Mesenchymal stem cell (in vitro differentiated cells and primary cell): Measurements from ENCODE around the gene TOX3.

ENCODE experiments used
- DNase-seq: peaks from one replicate; pipeline ENCODE4 v3.0.0-alpha.2; 2013
- H2AFZ ChIP-seq: one replicate; pipeline ENCODE4 v1.6.1; 2013; ENCODE audit warnings: low read depth, mild to moderate bottlenecking, control low read depth, inconsistent platforms, low read length, moderate library complexity
- H2AK5ac ChIP-seq: 2 replicates; pipeline ENCODE4 v1.6.1; 2013; ENCODE audit warnings: low read length, moderate library complexity, mild to moderate bottlenecking, inconsistent platforms; ENCODE audit not compliant: severe bottlenecking
- H2BK120ac ChIP-seq: one replicate; pipeline ENCODE4 v1.6.1; 2013; ENCODE audit warnings: low read depth, mild to moderate bottlenecking, inconsistent platforms, low read length, moderate library complexity
- H2BK12ac ChIP-seq, 2 experiments: one replicate each; pipeline ENCODE4 v1.6.1; 2013; ENCODE audit warnings: inconsistent platforms in 2 of 2, low read length in 2 of 2, mild to moderate bottlenecking in 2 of 2, moderate library complexity in 2 of 2, control low read depth in 1 of 2
- H2BK15ac ChIP-seq: one replicate; pipeline ENCODE4 v1.6.1; 2013; ENCODE audit warnings: mild to moderate bottlenecking, low read depth, inconsistent platforms; ENCODE audit not compliant: poor library complexity, severe bottlenecking
- H2BK5ac ChIP-seq: 2 replicates; pipeline ENCODE4 v1.6.1; 2013; ENCODE audit warnings: low read depth, mild to moderate bottlenecking, low read length, control low read depth, inconsistent platforms; ENCODE audit not compliant: poor library complexity, severe bottlenecking
- H3K14ac ChIP-seq, 2 experiments: one replicate each; pipeline ENCODE4 v1.6.1; 2013; ENCODE audit warnings: inconsistent platforms in 2 of 2, low read length in 2 of 2, control low read depth in 1 of 2, mild to moderate bottlenecking in 1 of 2, moderate library complexity in 1 of 2
- H3K18ac ChIP-seq, 2 experiments: one replicate each; pipeline ENCODE4 v1.6.1; 2013; ENCODE audit warnings: inconsistent platforms in 2 of 2, low read length in 2 of 2, control low read depth in 1 of 2, low read depth in 1 of 2, mild to moderate bottlenecking in 1 of 2
- H3K23ac ChIP-seq, 2 experiments: one replicate each; pipeline ENCODE4 v1.6.1; 2013; ENCODE audit warnings: inconsistent platforms in 2 of 2, low read length in 2 of 2, mild to moderate bottlenecking in 2 of 2, moderate library complexity in 2 of 2, control low read depth in 1 of 2
- H3K27ac ChIP-seq: 2 replicates; pipeline ENCODE4 v1.5.1; 2013; ENCODE audit warnings: mild to moderate bottlenecking, moderate library complexity, low read length, control low read depth, inconsistent platforms; ENCODE audit not compliant: poor library complexity, severe bottlenecking
- H3K27me3 ChIP-seq, 2 experiments: 2 replicates each; pipeline versions ENCODE4 v1.6.1 to v1.7.0; 2013; ENCODE audit warnings: low read length in 2 of 2, mild to moderate bottlenecking in 2 of 2, moderate library complexity in 2 of 2, control low read depth in 1 of 2, inconsistent platforms in 1 of 2; ENCODE audit not compliant: control insufficient read depth in 1 of 2, insufficient read depth in 1 of 2
- H3K36me3 ChIP-seq, 2 experiments: 2 replicates each; pipeline versions ENCODE4 v1.6.1 to v1.7.0; 2013; ENCODE audit warnings: low read length in 2 of 2, control low read depth in 1 of 2, inconsistent platforms in 1 of 2, low read depth in 1 of 2, mild to moderate bottlenecking in 1 of 2; ENCODE audit not compliant: insufficient read depth in 2 of 2, control insufficient read depth in 1 of 2
- H3K4ac ChIP-seq, 2 experiments: one replicate each; pipeline ENCODE4 v1.6.1; 2013; ENCODE audit warnings: inconsistent platforms in 2 of 2, low read length in 2 of 2, mild to moderate bottlenecking in 2 of 2, moderate library complexity in 2 of 2, control low read depth in 1 of 2, low read depth in 1 of 2
- H3K4me1 ChIP-seq: 2 replicates; pipeline ENCODE4 v1.6.1; 2013; ENCODE audit warnings: low read depth, low read length, control low read depth; ENCODE audit not compliant: control insufficient read depth, insufficient read depth
- H3K4me2 ChIP-seq: 2 replicates; pipeline ENCODE4 v1.6.1; 2013; ENCODE audit warnings: low read length, mild to moderate bottlenecking, inconsistent platforms; ENCODE audit not compliant: poor library complexity, severe bottlenecking
- H3K4me3 ChIP-seq, 2 experiments: 2 replicates each; pipeline versions ENCODE4 v1.5.1 to v1.7.0; 2013; ENCODE audit warnings: low read length in 2 of 2, mild to moderate bottlenecking in 2 of 2, control low read depth in 1 of 2, low read depth in 1 of 2; ENCODE audit not compliant: insufficient read depth in 1 of 2
- H3K79me1 ChIP-seq: replicated peaks from 2 replicates; pipeline ENCODE4 v1.6.1; 2013; ENCODE audit warnings: mild to moderate bottlenecking, control low read depth, low read length, inconsistent platforms; ENCODE audit not compliant: poor library complexity, severe bottlenecking
- H3K9ac ChIP-seq: 2 replicates; pipeline ENCODE4 v1.7.0; 2013; ENCODE audit warnings: mild to moderate bottlenecking, low read length, moderate library complexity
- H3K9me3 ChIP-seq: 2 replicates; pipeline ENCODE4 v1.7.0; 2013; ENCODE audit warnings: mild to moderate bottlenecking, low read length; ENCODE audit not compliant: control insufficient read depth
- H4K8ac ChIP-seq: one replicate; pipeline ENCODE4 v1.6.1; 2013; ENCODE audit warnings: inconsistent platforms, mild to moderate bottlenecking, low read length, moderate library complexity
- H4K91ac ChIP-seq: one replicate; pipeline ENCODE4 v1.6.1; 2013; ENCODE audit warnings: mild to moderate bottlenecking, low read length, inconsistent platforms
- WGBS: methylation state at CpG from one replicate; pipeline ENCODE4 v1.1.7; 2013; ENCODE audit warnings: mixed read lengths; 5-methylcytosine and 5-hydroxymethylcytosine counted together

TOX3 gene

GRCh38 chr16:52398491-52398960 lies 148.4 kb downstream of the TOX3 start:
- H3K79me1 ChIP-seq: no peaks in the 10 kb centered on the region
- H3K4me2 ChIP-seq: no peak overlapping the region
- H3K4me1 ChIP-seq: no peaks in the 10 kb centered on the region
- no peak overlapping the region for H2BK120ac ChIP-seq
- no peak overlapping the region for H3K23ac ChIP-seq
- H2BK5ac ChIP-seq: no peak overlapping the region
- no peak overlapping the region for H2BK15ac ChIP-seq
- H2AK5ac ChIP-seq: no peak overlapping the region
- no peaks in the 10 kb centered on the region for H3K36me3 ChIP-seq
- H4K91ac ChIP-seq: no peak overlapping the region
- no peak overlapping the region for H3K18ac ChIP-seq
- no peaks in the 10 kb centered on the region for H3K27me3 ChIP-seq
- no peak for DNase-seq
- no peak overlapping the region for H2AFZ ChIP-seq
- no peak overlapping the region for H4K8ac ChIP-seq
- H2BK12ac ChIP-seq: no peak overlapping the region
- H3K27ac ChIP-seq: no peak overlapping the region
- 15% methylated on average over 3 of the region's 3 CpGs for WGBS
- no peak overlapping the region for H3K14ac ChIP-seq
- H3K4me3 ChIP-seq: no peak overlapping the region
- H3K4ac ChIP-seq: no peak overlapping the region
- peaks cover 3% of the 10 kb centered on the region for H3K9me3 ChIP-seq
- no peak overlapping the region for H3K9ac ChIP-seq

GRCh38 chr16:52398021-52398420 lies 148.9 kb downstream of the TOX3 start:
- no peak overlapping the region for H3K4ac ChIP-seq

GRCh38 chr16:52393448-52393847 lies 153.5 kb downstream of the TOX3 start:
- Histone ChIP-seq H2AFZ (no peak overlapping the region), H3K4ac (no peak overlapping the region), H2BK120ac (no peak overlapping the region), H2AK5ac (no peak overlapping the region), H3K23ac (no peak overlapping the region), H3K9me3 (no peaks in the 10 kb centered on the region), H4K8ac (no peak overlapping the region), H4K91ac (no peak overlapping the region), H3K36me3 (no peaks in the 10 kb centered on the region), H3K14ac (no peak overlapping the region), H2BK5ac (no peak overlapping the region), H3K4me1 (no peaks in the 10 kb centered on the region), H2BK12ac (no peak overlapping the region), H3K9ac (no peak overlapping the region), H3K27me3 (no peaks in the 10 kb centered on the region), H3K4me3 (no peak overlapping the region), H3K79me1 (no peaks in the 10 kb centered on the region), H2BK15ac (no peak overlapping the region), H3K27ac (no peak overlapping the region), H3K18ac (no peak overlapping the region), H3K4me2 (no peak overlapping the region)
- DNase-seq: no peak
- 75% methylated on average over 1 of the region's 3 CpGs for WGBS

More at GRCh38 chr16:52398021-52398420, 148.9 kb downstream of the TOX3 start:
- H3K14ac ChIP-seq: no peak overlapping the region
- 46% methylated on average over 1 of the region's 1 CpG for WGBS
- no peak for DNase-seq
- peaks cover 3% of the 10 kb centered on the region for H3K9me3 ChIP-seq
- no peak overlapping the region for H2BK5ac ChIP-seq
- H4K91ac ChIP-seq: no peak overlapping the region
- no peak overlapping the region for H3K23ac ChIP-seq
- H2AK5ac ChIP-seq: no peak overlapping the region
- no peaks in the 10 kb centered on the region for H3K27me3 ChIP-seq
- H3K36me3 ChIP-seq: no peaks in the 10 kb centered on the region
- H3K4me1 ChIP-seq: no peaks in the 10 kb centered on the region
- no peak overlapping the region for H3K4me3 ChIP-seq
- no peaks in the 10 kb centered on the region for H3K79me1 ChIP-seq
- H3K4me2 ChIP-seq: no peak overlapping the region
- H2BK12ac ChIP-seq: no peak overlapping the region
- no peak overlapping the region for H4K8ac ChIP-seq
- H3K27ac ChIP-seq: no peak overlapping the region
- H2BK15ac ChIP-seq: no peak overlapping the region
- no peak overlapping the region for H3K9ac ChIP-seq
- no peak overlapping the region for H2BK120ac ChIP-seq
- no peak overlapping the region for H2AFZ ChIP-seq
- no peak overlapping the region for H3K18ac ChIP-seq

- Histone ChIP-seq H4K8ac (no peak overlapping the region), H3K27me3 (no peaks in the 10 kb centered on the region), H3K4me2 (no peak overlapping the region), H3K27ac (no peak overlapping the region), H4K91ac (no peak overlapping the region), H2BK5ac (no peak overlapping the region), H3K79me1 (no peaks in the 10 kb centered on the region), H3K18ac (no peak overlapping the region), H3K4me3 (no peak overlapping the region), H2AK5ac (no peak overlapping the region), H3K36me3 (no peaks in the 10 kb centered on the region), H3K4ac (no peak overlapping the region), H2BK12ac (no peak overlapping the region), H3K9ac (no peak overlapping the region), H3K4me1 (no peaks in the 10 kb centered on the region), H3K9me3 (no peaks in the 10 kb centered on the region), H3K23ac (no peak overlapping the region), H2BK120ac (no peak overlapping the region), H2AFZ (no peak overlapping the region), H3K14ac (no peak overlapping the region), H2BK15ac (no peak overlapping the region)
- WGBS: no CpG with 5 or more reads among the region's 1 CpG
- no peak for DNase-seq
Observed at GRCh38 chr16:52389045-52389444, 157.9 kb downstream of the TOX3 start.
